ENCODE measurements around the gene TMEM114. TPM values are rescaled to one million over a fixed set of nuclear protein-coding genes. Genes with fewer than 3 reads are reported as not detected.
A peak's percentile ranks its signal among the peaks of the same experiment; 100 is the strongest.

TMEM114 gene
- polyA plus RNA-seq, 10 donors: not detected

DNA sequence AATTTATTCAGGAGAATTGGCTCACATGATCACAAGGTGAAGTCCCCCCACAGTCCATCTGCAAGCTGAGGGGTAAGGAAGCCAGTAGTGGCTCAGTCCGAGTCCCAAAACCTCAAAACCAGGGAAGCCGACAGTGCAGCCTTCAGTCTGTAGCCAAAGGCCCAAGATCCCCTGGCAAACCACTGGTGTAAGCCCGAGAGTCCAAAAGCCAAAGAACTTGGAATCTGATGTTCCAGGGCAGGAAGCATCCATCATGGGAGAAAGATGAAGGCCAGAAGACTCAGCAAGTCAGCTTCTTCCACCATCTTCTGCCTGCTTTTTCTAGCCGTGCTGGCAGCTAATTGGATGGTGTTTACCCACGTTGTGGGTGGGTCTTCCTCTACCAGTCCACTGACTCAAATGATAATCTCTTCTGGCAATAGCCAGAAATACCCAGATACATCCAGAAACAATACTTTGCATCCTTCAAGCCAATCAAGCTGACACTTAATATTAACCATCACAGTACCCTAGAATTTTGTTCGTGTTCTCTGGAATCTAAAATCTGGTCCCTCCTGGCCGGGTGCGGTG lies 40.4 kb downstream of the TMEM114 start:
- no peak for DNase-seq

DNA sequence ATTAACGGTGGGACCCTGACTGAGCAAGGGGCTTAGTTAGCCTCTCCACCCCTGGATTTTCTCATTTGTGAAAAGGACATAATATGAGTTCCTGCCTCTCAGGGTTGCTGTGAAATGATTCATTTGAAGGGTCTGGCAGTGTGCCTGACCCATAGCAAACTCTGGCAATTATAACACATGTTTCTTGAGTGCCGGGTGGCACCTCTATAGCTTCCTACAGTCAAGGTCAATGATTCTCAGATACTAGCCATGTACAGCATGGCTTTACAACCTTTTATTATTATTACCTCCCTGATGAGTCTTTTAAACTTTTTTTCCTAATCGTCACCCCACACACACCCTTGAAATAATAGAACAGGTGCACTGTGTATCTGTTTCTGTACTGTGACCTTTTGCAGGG lies 42.1 kb downstream of the TMEM114 start:
- DNase-seq: no peak

DNA sequence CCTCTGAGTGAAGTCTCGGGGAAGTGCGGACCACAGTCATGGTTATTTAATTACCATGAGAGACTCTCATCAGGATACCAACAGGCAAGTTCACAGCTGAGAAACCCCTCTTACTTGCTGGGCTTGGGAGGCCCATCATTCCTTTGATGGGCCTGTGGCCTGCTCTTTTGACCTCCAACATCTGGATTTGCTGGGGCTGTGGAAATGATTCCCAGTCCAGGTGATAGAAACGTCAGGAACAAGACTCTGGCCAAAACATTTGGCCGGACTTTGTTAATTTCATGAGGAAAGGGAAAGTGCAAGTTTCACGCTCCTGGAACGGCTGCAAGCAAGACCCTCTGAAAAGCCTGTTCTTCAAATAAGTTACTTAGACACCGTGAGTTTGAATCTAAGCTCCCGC lies 42.5 kb downstream of the TMEM114 start:
- peak in 1 of 3 donors; percentile 52 for DNase-seq

DNA sequence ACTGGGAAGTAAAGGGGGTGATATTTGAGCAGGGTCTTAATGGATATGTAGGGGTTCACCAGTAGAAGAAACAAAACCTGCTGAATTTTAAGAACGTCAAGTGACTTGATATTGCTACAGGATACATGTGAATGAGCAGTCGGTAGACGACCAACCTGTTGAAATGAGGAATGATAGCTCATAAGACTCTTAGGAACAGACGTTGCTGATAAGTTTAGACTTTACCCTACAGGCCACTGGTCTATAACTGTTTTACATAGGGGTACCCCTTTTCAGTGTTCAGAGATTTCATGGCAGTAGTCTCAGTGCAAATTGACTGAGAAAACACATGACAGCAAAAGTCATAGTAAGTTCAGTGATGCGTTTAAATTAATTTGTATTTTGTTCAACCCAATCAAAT lies 45.9 kb downstream of the TMEM114 start:
- no peak for DNase-seq

DNA sequence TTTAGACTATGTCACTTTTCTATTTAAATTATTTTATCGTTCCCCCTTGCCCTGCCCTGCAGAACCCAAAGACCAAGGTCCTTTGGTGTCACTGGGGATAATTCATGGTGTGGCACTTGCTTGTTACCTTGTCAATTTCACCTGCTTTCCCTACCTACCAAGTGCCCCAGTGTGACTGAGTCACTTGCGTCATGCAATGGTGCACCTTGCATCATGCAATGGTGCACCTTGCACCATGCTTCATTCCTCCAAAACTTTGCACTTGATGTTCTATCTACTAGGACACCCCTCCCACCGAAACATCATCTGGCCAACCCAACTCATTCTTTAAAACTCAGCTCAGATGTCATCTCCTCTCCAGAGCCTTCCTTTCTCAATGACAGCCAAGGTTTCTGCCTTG lies 47.1 kb downstream of the TMEM114 start:
- DNase-seq: no peak

DNA sequence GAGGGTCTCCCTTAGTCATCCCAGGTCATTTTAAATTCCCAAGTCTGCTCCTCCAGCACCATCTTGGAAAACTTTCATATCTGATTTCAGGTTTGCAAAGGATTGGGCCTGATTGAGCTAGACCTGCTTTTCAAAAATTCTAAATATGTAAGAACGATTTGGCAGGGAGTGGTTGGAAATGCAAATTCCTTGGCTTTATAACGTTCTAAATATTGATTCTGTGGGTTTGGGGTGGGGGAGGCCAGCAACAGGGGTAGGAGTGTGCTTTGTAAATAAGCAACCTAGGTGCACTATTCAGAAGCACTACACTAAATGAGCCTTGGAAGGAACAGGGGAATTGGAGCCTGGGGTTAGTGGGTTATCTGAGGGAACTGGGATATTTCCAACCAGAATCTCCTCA lies 47.9 kb downstream of the TMEM114 start:
- no peak for DNase-seq

DNA sequence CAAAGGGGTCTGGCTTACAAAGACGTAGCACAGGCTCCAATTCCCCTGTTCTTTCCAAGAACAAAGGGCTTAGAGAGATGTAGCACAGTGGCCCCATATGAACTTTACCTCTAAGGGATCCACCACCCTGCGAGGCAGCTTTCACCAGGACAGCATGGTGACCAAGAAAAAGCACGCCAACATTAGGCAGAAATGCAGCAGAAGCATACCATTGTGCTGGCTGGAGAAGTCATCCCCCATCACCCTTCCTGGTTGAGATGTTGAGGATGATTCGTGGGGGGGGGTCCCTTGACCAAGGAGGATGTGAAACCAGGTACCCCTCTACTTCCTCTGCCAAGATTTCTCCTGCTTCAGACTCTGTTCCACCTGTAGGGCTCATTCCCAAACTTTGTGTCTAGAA lies 48.4 kb downstream of the TMEM114 start:
- no peak for DNase-seq

DNA sequence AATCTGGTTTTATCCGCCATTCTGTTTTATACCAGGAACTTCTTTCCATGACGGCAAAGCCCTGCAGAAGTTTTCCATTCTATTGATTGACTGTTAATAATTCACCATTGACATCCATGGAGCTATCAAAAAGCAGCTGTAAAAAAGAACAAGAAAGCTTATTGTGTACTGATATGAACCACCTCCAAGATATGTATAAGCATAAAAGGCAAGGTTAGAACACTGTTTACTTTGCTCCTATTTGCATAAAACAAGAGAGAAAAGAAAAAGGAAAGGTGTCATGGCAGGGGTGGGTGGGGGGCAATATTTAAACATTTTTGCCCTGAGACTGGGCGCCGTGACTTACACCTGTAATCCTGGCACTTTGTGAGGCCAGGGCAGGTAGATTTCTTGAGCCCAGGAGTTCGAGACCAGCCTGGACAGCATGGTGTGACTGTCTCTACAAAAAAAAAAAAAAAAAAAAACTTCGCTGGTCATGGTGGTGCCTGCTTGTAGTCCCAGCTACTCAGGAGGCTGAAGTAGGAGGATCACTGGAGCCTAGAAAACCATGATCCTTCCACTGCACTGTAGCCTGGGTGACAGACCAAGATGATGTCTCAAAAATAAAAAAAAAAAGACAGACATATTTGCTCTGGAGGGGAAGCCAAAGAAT lies 52.5 kb downstream of the TMEM114 start:
- DNase-seq: no peak

DNA sequence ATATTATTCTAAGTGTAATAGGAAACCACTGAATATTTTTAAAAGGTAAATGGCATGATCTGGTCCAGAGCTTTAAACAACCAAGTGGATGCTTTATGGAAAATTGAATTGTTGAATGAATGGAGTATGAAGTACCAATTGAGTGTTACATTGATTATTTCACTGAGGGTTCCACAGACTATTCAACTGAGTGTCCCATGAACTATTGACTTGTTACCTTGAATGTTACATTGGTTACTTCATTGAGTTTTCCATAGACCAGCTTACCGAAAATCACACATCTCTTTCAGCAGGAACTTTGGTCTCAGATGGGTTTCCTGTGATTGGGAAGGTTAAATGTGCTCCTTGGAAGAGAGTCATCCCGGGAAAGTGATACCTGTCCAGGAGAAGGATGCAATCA lies 56.8 kb downstream of the TMEM114 start:
- no peak for DNase-seq

DNA sequence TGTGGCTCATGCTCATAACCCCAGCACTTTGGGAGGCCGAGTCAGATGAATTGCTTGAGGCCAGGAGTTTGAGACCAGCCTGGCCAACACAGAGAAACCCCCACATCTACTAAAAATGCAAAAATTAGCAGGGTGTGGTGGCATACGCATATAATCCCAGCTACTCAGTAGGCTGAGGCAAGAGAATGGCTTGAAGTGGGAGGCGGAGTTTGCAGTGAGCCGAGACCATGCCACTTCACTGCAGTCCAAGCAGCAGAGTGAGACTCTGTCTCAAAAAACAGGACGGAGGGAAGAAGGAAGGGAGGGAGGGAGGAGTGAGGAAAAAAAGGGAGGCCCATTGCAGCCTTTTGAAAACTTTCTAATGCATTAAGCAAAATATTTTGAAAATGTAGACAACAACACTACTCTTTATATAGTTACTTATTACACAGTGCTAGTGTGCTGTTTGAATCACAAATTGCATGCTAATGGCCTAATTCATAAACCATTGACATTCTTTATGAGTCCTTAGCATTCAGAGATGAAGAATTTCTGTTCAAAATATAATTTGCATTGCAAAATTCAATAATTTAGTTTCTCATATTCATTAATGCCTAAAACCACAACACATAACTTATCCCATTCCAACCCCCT lies 59.4 kb downstream of the TMEM114 start:
- no peak for DNase-seq

DNA sequence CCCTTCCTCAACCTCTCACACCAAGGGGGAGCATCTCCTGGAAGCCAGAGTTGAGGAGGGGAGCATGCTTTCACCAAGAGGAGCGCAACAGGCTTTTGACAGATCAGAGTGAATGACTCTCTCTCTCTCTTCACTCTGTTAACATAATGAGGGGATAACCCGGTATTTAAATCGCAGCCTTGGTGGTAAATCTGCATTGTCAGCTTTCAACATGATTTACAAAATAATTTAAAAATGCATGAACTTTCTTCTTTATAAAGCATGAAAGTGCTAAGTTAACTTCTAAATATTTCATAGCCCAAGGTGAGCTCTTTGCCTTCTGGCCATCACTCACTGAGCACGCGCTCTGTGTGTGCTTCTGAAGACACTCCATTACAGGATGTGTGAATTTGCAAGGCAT lies 61.8 kb downstream of the TMEM114 start:
- DNase-seq: no peak

DNA sequence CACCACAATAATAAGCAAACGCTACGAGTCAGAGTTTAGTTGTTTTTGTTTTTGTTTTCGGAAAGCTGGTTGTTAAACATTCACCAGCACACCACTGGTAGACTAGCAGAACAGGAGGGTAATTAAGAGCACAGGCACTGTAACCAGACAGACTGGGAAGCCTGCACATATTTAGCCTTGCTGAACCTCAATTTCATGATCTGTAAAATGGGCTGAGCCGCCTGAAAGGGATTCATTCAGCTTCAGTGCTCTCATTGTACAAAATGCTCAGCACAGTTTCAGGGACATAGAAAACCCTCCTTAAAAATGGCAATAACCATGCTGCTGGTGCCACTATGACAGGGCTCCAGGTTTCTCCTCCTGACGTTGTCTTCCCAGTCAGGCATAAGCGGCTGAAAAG lies 66.4 kb downstream of the TMEM114 start:
- no peak for DNase-seq

DNA sequence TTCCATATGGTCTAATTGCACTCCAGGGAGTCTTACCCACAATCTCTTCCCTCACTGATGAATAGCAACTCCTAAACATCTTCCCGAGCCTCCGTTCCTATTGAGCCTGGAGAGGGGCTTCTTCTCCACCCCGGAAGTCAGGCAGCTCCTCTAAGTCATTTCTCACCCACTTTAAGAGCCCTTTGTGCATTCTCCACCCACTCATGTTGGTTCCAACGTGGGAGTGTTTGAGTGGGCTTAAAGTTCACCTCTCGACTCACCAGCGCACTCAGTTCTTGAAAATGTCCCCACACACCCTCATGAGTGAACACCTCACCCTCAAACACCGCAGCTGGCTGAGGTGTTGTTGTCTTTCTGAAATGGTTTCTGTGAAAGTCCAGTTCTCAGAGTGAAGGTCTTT lies 67.6 kb downstream of the TMEM114 start:
- DNase-seq: no peak

DNA sequence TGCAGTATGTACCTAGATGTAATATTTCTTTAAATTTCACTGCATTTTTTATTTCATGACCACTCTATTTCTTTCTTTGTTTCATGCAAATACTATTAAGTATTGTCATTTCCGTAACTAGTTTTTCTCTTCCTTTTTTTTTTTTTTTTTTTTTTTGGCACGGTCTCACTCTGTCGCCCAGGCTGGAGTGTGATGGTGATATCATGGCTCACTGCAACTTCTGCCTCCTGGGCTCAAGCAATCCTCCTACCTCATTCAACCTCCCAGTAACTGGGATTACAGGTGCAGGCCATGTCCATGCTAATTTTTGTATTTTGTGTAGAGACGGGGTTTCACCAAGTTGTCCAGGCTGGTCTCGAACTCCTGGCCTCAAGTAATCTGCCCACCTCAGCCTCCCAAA lies 70.7 kb downstream of the TMEM114 start:
- no peak for DNase-seq

Other genes with a start within 250 kb of the TMEM114 start
- gene METTL22, start 31.2 kb upstream of the TMEM114 start, polyA plus RNA-seq (ENCODE audit: insufficient read length in 10 of 10): 10 to 100 TPM; 12.0 to 25.0 (median 18.0) TPM
- gene ABAT, start 84.1 kb upstream of the TMEM114 start, polyA plus RNA-seq (ENCODE audit: insufficient read length in 10 of 10): 10 to 100 TPM; 13.0 to 22.5 (median 18.6) TPM
- 10 to 100 TPM in 3 of 10 donors, 1 to 10 TPM in 7; 8.5 to 11.7 (median 9.6) TPM for gene TMEM186, start 207.1 kb upstream of the TMEM114 start, polyA plus RNA-seq (ENCODE audit: insufficient read length in 10 of 10)
- gene PMM2, start 207.3 kb upstream of the TMEM114 start, polyA plus RNA-seq (ENCODE audit: insufficient read length in 10 of 10): 10 to 100 TPM; 18.0 to 25.5 (median 20.3) TPM

Data from muscle of back (tissue), 11 donors.